Thoracic aorta endothelial cell (primary cell): Measurements from ENCODE around the gene RPL7A. TPM values are rescaled to one million over a fixed set of nuclear protein-coding genes. Genes with fewer than 3 reads are reported as not detected.

Experiments
- small RNA-seq: library from RNA; depleted of rRNA; stranded (forward); fragments of <200 nt; gene quantifications from one replicate; pipeline ENCODE3, GENCODE V24; 2012
- total RNA-seq: library from RNA; depleted of rRNA; stranded (reverse); fragments of >200 nt; gene quantifications from 2 replicates; pipeline ENCODE4 v1.2.3, GENCODE V29; 2012

RPL7A gene
- 2,011 and 2,560 TPM in 2 replicates for total RNA-seq

DNA sequence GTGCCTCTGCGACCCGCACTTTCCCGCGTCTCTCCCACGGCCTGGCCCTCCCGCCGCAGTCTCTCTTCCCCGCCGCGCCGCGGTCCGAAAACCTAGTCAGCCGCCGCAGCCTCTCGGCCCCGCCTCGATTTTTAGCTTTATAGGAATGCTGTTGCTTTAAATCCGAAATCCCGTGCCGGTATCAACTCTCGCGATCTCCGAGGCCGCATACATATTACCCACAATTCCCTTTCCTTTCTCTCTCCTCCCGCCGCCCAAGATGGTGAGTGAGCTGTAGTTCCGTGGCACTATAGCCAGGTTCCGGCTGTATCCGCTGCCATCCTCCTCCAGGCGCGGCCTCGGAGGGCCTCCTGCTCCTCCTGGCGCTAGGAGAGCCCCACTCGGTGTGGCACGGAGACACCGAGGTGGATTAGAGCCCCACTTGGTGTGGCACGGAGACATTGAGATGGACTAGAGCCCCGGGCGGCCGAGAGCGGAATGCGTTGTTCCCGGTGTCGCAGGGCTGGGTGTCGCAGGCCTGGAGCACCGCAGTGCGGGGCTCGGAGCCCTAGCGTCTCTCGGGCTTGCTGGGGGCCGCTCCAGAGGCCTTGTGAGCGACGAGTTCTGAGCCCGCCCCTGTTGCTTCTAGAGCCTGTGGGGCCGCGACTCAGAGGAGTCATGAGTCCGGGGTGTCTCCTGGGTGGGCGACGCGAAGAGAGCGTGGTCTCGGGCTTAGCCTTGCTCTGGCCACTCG is at the start of gene RPL7A, which contains the start of gene MED22:
Gene RPL7A, plus strand, starts transcription at position 234 of the 733 bp plus-strand sequence. Its CDS starts 26 bp downstream, at position 260.
Gene MED22, minus strand, starts transcription at position 147 of the 733 bp plus-strand sequence. CDS start 1,469 bp downstream, outside the sequence.

DNA sequence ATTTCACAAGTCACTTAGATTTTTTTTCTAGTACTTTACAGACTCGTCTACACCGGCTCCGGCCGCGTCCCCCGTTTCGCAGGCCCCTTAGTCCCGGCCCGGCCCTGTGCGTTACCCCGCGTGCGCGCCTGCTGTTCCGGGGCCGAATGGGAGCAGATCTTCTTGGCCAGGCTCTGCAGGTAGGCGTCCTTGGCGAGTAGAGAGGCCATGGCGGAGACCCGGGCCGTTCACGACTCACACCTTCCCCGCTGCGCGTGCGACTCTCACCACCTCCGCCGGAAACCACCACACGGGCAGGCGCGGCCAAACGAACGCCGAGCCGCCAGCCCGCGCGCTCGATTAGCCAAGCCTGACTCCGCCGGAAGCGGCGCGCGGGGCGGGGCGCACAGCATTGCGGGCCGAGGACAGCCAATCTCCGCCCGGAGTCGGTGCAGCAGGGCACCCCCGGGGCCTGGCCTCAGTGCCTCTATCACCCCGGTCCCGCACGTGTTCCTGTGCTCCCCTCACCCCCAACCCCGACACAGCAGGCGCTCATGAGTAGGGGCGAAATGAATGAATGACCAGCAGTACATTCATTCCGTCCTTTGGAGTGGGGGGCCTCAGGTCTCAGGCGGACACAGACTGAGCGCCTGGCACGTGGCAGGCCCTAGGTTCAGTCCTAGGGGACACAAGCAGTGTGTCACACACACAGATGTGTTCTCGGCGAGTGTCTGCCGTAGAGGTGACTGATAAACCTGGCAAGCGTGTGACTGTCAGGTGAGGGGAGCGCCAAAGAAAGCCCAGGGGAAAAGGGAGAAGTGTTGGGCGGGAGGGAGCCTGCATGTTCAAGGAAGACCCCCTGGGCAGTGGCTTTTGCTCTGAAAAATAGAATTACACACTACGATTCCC is 11.8 kb upstream of the RPL7A start, which contains the start of gene SURF6:
Gene SURF6, minus strand, starts transcription at position 265 of the 888 bp plus-strand sequence. Its CDS starts 56 bp downstream, at position 209.

DNA sequence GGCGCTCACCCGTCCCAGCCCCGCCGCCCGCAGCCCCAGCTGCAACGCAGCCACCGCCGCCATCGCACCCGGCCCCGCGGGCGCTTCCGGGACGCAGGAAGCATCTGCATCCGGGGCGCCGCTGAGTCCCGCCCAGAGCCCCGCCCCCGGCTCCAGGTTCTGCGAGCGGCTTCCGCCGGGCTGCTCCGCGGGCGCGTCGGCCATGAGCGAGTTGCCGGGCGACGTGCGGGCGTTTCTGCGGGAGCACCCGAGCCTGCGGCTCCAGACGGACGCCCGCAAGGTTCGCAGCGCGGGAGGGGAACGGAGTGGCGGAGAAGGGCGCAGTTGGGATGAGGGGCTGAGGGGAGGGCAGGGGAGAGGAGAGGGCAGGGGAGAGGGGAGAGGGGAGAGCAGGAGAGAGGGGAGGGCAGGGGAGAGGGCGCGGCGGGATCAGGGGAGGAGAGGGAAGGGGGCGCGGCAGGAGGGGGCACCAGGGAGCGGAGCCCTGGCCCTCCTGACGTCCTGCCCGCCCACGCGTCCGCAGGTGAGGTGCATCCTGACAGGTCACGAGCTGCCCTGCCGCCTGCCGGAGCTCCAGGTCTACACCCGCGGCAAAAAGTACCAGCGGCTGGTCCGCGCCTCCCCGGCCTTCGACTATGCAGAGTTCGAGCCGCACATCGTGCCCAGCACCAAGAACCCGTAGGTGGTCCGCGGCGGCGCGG is 8.5 kb downstream of the RPL7A start, which contains the start of the genes SURF1 and SURF2:
Gene SURF1, minus strand, starts transcription at position 97 of the 701 bp plus-strand sequence. Its CDS starts 34 bp downstream, at position 63.
Gene SURF2, plus strand, starts transcription at position 160 of the 701 bp plus-strand sequence. Its CDS starts 43 bp downstream, at position 203.

DNA sequence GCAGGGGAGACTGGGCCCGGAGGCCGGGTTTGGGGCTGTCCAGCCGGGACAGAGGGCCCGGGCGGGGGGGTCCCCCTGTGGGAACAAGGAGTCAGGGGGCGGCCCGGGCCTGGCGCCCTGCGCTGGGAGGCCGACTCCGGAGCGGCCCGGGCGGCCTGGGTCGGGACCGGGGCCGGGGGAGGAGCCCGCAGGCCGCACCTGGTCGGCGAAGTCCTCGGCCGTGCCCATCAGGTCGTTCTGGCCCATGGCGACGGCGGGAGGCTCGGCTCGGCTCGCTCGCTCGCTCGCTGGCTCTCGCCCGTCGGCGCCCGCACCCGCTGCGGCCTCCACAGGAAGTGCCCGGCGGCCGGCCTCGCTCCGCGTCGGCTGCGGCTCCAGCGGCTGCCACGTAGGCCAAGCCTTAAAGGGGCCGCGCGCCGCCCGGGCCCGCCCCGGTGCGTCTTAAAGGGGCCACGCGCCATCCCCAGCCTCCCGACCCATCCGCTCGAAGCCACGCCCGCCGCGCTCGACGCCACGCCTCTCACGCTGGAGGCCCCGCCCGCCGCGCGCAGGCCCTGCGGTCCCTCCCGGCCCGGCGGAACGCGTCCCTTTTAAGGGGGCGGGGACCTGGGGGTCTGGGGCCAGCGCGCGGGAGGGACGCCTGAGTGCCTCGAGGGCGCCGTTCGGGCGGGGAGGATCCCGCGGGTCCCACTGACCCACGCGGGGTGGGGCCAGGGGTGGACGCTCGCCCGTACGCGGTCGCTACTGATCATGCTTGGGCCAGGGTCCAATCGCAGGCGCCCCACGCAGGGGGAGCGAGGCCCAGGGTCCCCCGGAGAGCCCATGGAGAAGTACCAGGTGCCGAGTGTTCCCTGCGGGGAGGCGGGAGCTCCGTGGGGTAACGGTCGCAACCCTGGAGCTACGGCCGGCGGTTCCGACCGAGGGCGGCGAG is 28.0 kb downstream of the RPL7A start, which contains the start of the genes STKLD1 and SURF4:
Gene STKLD1, plus strand, starts transcription at position 643 of the 931 bp plus-strand sequence. Its CDS starts 108 bp downstream, at position 751.
Gene SURF4, minus strand, starts transcription at position 337 of the 931 bp plus-strand sequence. Its CDS starts 91 bp downstream, at position 246.

Small RNA genes within 50 kb of the gene (small RNA-seq; reads per million reads assigned to genes)
- not detected for gene RF00019
- not detected for gene SNORD24
- gene SNORD36A, result not detected
- not detected for gene SNORD36B
- not detected for gene SNORD36C

Other genes with a start within 250 kb of the RPL7A start
- gene RALGDS, start 227.0 kb upstream of the RPL7A start, total RNA-seq, result 32.0 and 35.2 TPM in 2 replicates
- gene GBGT1, start 184.3 kb upstream of the RPL7A start, total RNA-seq, result 12.5 and 14.1 TPM in 2 replicates
- not detected in 2 replicates for gene OBP2B, start 139.0 kb upstream of the RPL7A start, total RNA-seq
- 0.13 and 0.22 TPM in 2 replicates for gene ABO, start 73.0 kb upstream of the RPL7A start, total RNA-seq
- gene SURF6, start 12.0 kb upstream of the RPL7A start, total RNA-seq, result 11.0 and 11.3 TPM in 2 replicates
- 13.8 and 19.4 TPM in 2 replicates for gene MED22, start 87 bp upstream of the RPL7A start, total RNA-seq
- 11.3 and 21.5 TPM in 2 replicates for gene SURF1, start 8.3 kb downstream of the RPL7A start, total RNA-seq
- gene SURF2, start 8.3 kb downstream of the RPL7A start, total RNA-seq, result 10.6 and 14.2 TPM in 2 replicates
- gene SURF4, start 27.8 kb downstream of the RPL7A start, total RNA-seq, result 271 and 325 TPM in 2 replicates
- gene STKLD1, start 28.1 kb downstream of the RPL7A start, total RNA-seq, result 0.57 and 3.1 TPM in 2 replicates
- 18.9 and 24.6 TPM in 2 replicates for gene REXO4, start 69.8 kb downstream of the RPL7A start, total RNA-seq
- gene ADAMTS13, start 74.1 kb downstream of the RPL7A start, total RNA-seq, result 0.53 and 0.57 TPM in 2 replicates
- gene CACFD1, start 111.8 kb downstream of the RPL7A start, total RNA-seq, result 3.0 and 4.9 TPM in 2 replicates
- 19.0 and 33.8 TPM in 2 replicates for gene SLC2A6, start 130.9 kb downstream of the RPL7A start, total RNA-seq
- gene MYMK, start 176.7 kb downstream of the RPL7A start, total RNA-seq, result not detected in 2 replicates
- not detected in 2 replicates for gene ADAMTSL2, start 186.5 kb downstream of the RPL7A start, total RNA-seq